Endothelial cell of umbilical vein (primary cell): Measurements from ENCODE around the gene TBX4.

Experiments used
- CTCF ChIP-seq, 2 donors: IDR thresholded peaks; 1 replicate in 1 of 2; 2 replicates in 1 of 2; pipeline ENCODE4 v1.5.1; 2011; ENCODE audit warnings: low read length in 2 of 2, mild to moderate bottlenecking in 2 of 2, moderate library complexity in 2 of 2, control low read depth in 1 of 2, inconsistent platforms in 1 of 2, low read depth in 1 of 2; ENCODE audit not compliant: insufficient read depth in 1 of 2; ENCODE audit errors: extremely low read depth in 1 of 2
- EZH2 ChIP-seq: IDR thresholded peaks from 2 replicates; pipeline ENCODE4 v1.6.1; 2012; ENCODE audit warnings: borderline replicate concordance, low read depth, mild to moderate bottlenecking, moderate library complexity, low read length, inconsistent platforms; ENCODE audit not compliant: severe bottlenecking
- FOS ChIP-seq: IDR thresholded peaks from 2 replicates; pipeline ENCODE4 v1.6.1; 2011; ENCODE audit warnings: mild to moderate bottlenecking, low read length, moderate library complexity, borderline replicate concordance; ENCODE audit not compliant: insufficient read depth
- MYC ChIP-seq: IDR thresholded peaks from one replicate; pipeline ENCODE4 v1.6.1; 2011; ENCODE audit warnings: mild to moderate bottlenecking, low read depth, low read length
- POLR2A ChIP-seq: IDR thresholded peaks from 2 replicates; pipeline ENCODE4 v1.6.1; 2012; ENCODE audit warnings: low read depth, mild to moderate bottlenecking, control low read depth, low read length
- POLR2AphosphoS5 ChIP-seq: IDR thresholded peaks from 2 replicates; pipeline ENCODE4 v1.6.1; 2012; ENCODE audit warnings: low read depth, mild to moderate bottlenecking, control low read depth, low read length, moderate library complexity; ENCODE audit not compliant: insufficient read depth

- TF ChIP-seq CTCF (IDR thresholded peaks at IDR 0.05; ENCODE audit: extremely low read depth in 1 of 2, insufficient read depth in 1 of 2, low read depth in 1 of 2, low read length in 2 of 2), result no peak
- TF ChIP-seq POLR2A, result no peak
- TF ChIP-seq POLR2AphosphoS5, result no peak
- no peak for TF ChIP-seq EZH2
- TF ChIP-seq FOS, result no peak
- no peak for TF ChIP-seq MYC
These were observed 7.9 kb downstream of the TBX4 start for GRCh38 chr17:61459939-61460718.
